Activated CD8-positive, alpha-beta T cell treated with anti-CD3 and anti-CD28 coated beads for 36 hours (primary cell): ENCODE results near the gene DRGX. TPM values are rescaled to one million over a fixed set of nuclear protein-coding genes. Genes with fewer than 3 reads are reported as not detected.

Source experiments
- ATAC-seq: fragments of 200-7000 bp; cut with Tn5 transposase; one replicate; pipeline ENCODE4 v1.10.0; 2021; ENCODE audit warnings: mild to moderate bottlenecking, moderate library complexity
- CTCF ChIA-PET: fragments of 350-600 bp; sonication (Branson Sonifier 250); formaldehyde crosslinking; loops from one replicate; lab custom pipeline; 2021; ENCODE audit warnings: antibody characterized with exemption; lab: Charles Lee
- POLR2A ChIA-PET: fragments of 350-600 bp; sonication (Branson Sonifier 250); formaldehyde crosslinking; loops from one replicate; lab custom pipeline; 2021; ENCODE audit warnings: antibody characterized with exemption; lab: Charles Lee
- DNase-seq: peaks from one replicate; pipeline ENCODE4 v3.0.0-alpha.2; 2020
- H3K27ac Mint-ChIP-seq: one replicate; pipeline ENCODE4 v1.8.0; 2021; ENCODE audit warnings: mild to moderate bottlenecking, mixed read lengths
- H3K27me3 Mint-ChIP-seq: one replicate; pipeline ENCODE4 v1.8.0; 2021; ENCODE audit warnings: mixed read lengths
- H3K36me3 Mint-ChIP-seq: one replicate; pipeline ENCODE4 v1.8.0; 2021; ENCODE audit warnings: low read depth, mixed read lengths
- H3K4me1 Mint-ChIP-seq: one replicate; pipeline ENCODE4 v1.8.0; 2021; ENCODE audit warnings: low read depth, mixed read lengths
- H3K4me3 Mint-ChIP-seq: one replicate; pipeline ENCODE4 v1.8.0; 2021; ENCODE audit warnings: mild to moderate bottlenecking, moderate library complexity, mixed read lengths
- H3K9me3 Mint-ChIP-seq: one replicate; pipeline ENCODE4 v1.8.0; 2021; ENCODE audit warnings: mixed read lengths
- CTCF ChIP-seq: fragments of 200-600 bp; IDR thresholded peaks from one replicate; pipeline ENCODE4 v1.8.0; 2022; ENCODE audit warnings: antibody characterized with exemption, mild to moderate bottlenecking
- intact Hi-C: fragments of 100-400 bp; cut with micrococcal nuclease; formaldehyde crosslinking; loops from one replicate; pipeline ENCODE4 v1.10.0; 2022
- total RNA-seq, 2 experiments: library from RNA; stranded (reverse); gene quantifications; one replicate each; pipeline ENCODE4 v1.2.3, GENCODE V29; 2021

Gene DRGX
- total RNA-seq, 2 experiments from 2014 or later: not detected

- H3K4me1 Mint-ChIP-seq: no peaks in the 10 kb centered on the region
- POLR2A ChIA-PET: no interaction called here
- DNase-seq (no peak), ATAC-seq (no peak)
- no peaks in the 10 kb centered on the region for H3K36me3 Mint-ChIP-seq
- H3K27me3 Mint-ChIP-seq: no peaks in the 10 kb centered on the region
- no peak overlapping the region for H3K4me3 Mint-ChIP-seq
- CTCF ChIA-PET: no interaction called here
- H3K27ac Mint-ChIP-seq: no peak overlapping the region
- intact Hi-C loops: no loop called here
- no peak for TF ChIP-seq CTCF
- no peaks in the 10 kb centered on the region for H3K9me3 Mint-ChIP-seq
These were observed 32.4 kb downstream of the DRGX start for GRCh38 chr10:49363309-49364031.

GRCh38 chr10:49362596-49363260, 33.2 kb downstream of the DRGX start:
- H3K27me3 Mint-ChIP-seq: no peaks in the 10 kb centered on the region
- H3K9me3 Mint-ChIP-seq: no peaks in the 10 kb centered on the region
- TF ChIP-seq CTCF: no peak
- no peaks in the 10 kb centered on the region for H3K36me3 Mint-ChIP-seq
- H3K4me1 Mint-ChIP-seq: no peaks in the 10 kb centered on the region
- no peak overlapping the region for H3K27ac Mint-ChIP-seq
- ChIA-PET POLR2A (no interaction called here), CTCF (no interaction called here)
- no peak overlapping the region for H3K4me3 Mint-ChIP-seq
- ATAC-seq (no peak), DNase-seq (no peak)
- intact Hi-C loops: no loop called here

- Mint-ChIP-seq H3K9me3 (no peaks in the 10 kb centered on the region), H3K4me3 (no peak overlapping the region), H3K27ac (no peak overlapping the region), H3K36me3 (no peaks in the 10 kb centered on the region), H3K27me3 (no peaks in the 10 kb centered on the region), H3K4me1 (peaks cover 1% of the 10 kb centered on the region)
- TF ChIP-seq CTCF: no peak
- intact Hi-C loops: no loop called here
- ChIA-PET CTCF (no interaction called here), POLR2A (no interaction called here)
- no peak for ATAC-seq
- no peak for DNase-seq
These were observed 33.9 kb downstream of the DRGX start for GRCh38 chr10:49361735-49362568.

GRCh38 chr10:49361178-49361554, 34.7 kb downstream of the DRGX start:
- Mint-ChIP-seq H3K4me1 (peaks cover 3% of the 10 kb centered on the region), H3K27me3 (no peaks in the 10 kb centered on the region), H3K27ac (no peak overlapping the region), H3K4me3 (no peak overlapping the region), H3K36me3 (no peaks in the 10 kb centered on the region), H3K9me3 (no peaks in the 10 kb centered on the region)
- intact Hi-C loops: no loop called here
- ChIA-PET CTCF (no interaction called here), POLR2A (no interaction called here)
- no peak for ATAC-seq
- no peak for TF ChIP-seq CTCF
- DNase-seq: no peak
